ENCODE measurements around the gene CFDP1. TPM values are rescaled to one million over a fixed set of nuclear protein-coding genes. Genes with fewer than 3 reads are reported as not detected.

The CFDP1 gene
- total RNA-seq, 1 experiment from 2014 or later, result 77.6 TPM

DNA sequence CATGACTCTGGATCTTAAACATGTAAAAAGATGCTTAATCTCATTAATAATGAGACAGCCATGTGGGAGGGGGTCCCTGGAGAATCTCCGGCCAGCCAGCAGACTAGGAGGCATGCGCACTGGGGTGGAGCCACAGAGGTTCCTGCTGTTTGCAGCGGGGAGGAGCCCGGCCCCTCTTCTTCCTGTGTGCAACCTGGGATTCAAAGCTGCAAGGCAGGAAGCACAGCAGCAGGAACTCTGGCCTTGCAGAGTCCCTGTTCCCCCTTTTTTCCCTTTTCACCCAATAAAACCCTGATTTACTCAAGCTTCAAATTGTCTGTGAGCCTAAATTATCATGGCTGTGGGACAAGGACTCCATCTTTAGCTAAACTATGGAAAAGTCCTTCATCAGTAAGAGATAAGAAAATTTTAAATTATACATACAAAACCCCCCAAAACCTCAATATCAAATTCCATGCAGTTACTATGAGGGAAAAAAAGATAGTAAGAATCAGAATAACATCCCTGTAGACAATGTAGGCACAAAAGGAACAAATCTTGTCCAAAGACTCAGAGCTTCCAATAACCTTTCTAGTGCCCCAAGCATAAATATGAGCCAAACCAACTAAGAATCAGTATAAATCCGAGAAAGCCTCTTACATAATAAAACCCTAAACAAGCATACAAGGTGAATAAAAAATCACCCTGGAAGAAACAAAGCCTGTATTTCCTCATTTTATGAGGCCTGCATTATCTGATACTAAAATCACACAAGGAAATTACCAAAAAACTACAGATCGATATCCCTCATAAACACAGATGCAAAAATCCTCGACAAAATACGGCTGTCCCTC, 12.1 kb downstream of the CFDP1 start:
- H3K27me3 Mint-ChIP-seq (ENCODE audit: insufficient read depth, unreplicated experiment), result no peaks in the 10 kb centered on the region
- TF ChIP-seq, protein P1, sequence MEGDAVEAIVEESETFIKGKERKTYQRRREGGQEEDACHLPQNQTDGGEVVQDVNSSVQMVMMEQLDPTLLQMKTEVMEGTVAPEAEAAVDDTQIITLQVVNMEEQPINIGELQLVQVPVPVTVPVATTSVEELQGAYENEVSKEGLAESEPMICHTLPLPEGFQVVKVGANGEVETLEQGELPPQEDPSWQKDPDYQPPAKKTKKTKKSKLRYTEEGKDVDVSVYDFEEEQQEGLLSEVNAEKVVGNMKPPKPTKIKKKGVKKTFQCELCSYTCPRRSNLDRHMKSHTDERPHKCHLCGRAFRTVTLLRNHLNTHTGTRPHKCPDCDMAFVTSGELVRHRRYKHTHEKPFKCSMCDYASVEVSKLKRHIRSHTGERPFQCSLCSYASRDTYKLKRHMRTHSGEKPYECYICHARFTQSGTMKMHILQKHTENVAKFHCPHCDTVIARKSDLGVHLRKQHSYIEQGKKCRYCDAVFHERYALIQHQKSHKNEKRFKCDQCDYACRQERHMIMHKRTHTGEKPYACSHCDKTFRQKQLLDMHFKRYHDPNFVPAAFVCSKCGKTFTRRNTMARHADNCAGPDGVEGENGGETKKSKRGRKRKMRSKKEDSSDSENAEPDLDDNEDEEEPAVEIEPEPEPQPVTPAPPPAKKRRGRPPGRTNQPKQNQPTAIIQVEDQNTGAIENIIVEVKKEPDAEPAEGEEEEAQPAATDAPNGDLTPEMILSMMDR (IDR thresholded peaks at IDR 0.05; ENCODE audit: insufficient read depth in 1 of 2, low read depth in 1 of 2, low read length in 1 of 2, severe bottlenecking in 1 of 2, unreplicated experiment in 1 of 2), result no peak
- H3K9me3 Mint-ChIP-seq (ENCODE audit: unreplicated experiment), result no peaks in the 10 kb centered on the region
- H3K27me3 ChIP-seq (replicated peaks; ENCODE audit: control insufficient read depth, insufficient read depth, low read length), result no peaks in the 10 kb centered on the region
- H3K4me1 ChIP-seq, result 0 out of 2 replicates have a peak, but pooled peaks cover 4% of the 10 kb centered on the region
- no peaks in the 10 kb centered on the region for H3K9me3 ChIP-seq
- peaks cover 2% of the 10 kb centered on the region for H3K4me1 Mint-ChIP-seq (ENCODE audit: low read depth, unreplicated experiment)
- H3K27ac Mint-ChIP-seq (ENCODE audit: unreplicated experiment), result no peak overlapping the region
- ChIA-PET CTCF (no interaction called here), POLR2A (no interaction called here)
- BruUV-seq (replicated peaks), result no TSS peak
- H3K36me3 Mint-ChIP-seq (ENCODE audit: insufficient read depth, unreplicated experiment), result no peaks in the 10 kb centered on the region
- no peak overlapping the region for H3K4me3 ChIP-seq (ENCODE audit: low read depth, low read length)
- H3K4me3 Mint-ChIP-seq (ENCODE audit: unreplicated experiment), result no peak overlapping the region
- no peaks in the 10 kb centered on the region for H3K36me3 ChIP-seq (ENCODE audit: control insufficient read depth, insufficient read depth, low read length)
- intact Hi-C loops (cut with micrococcal nuclease; ENCODE audit: unreplicated experiment), result no loop called here
- DNase-seq, result no peak

DNA sequence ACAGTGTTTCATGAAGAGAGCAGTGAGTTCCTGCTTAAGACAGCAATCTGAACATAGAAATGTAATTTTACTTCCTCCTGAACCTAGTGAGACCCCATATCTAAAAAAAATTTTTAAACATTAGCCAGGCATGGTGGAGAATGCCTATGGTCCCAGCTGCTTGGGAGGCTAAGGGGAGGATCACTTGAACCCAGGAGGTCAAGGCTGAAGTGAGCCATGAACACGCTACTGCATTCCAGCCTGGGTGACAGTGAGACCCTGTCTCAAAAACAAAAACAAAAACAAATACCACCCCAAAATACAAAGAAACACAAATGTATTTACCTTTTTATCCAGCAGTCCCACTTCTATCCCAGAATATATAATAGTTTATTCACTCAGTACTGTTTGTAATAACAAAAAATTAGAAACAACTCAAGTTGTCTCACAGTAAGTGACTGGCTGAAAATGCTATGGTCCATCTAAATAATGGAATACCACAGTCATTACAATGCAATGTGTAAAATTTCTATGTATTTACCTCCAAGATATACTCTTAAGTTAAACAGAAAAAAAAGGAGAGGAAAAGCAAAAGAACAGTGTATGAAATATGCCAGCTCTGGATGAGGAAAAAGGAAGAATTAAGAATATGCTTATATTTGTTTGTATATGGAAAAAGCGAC, 16.3 kb downstream of the CFDP1 start:
- Mint-ChIP-seq H3K9me3 (ENCODE audit: unreplicated experiment) (no peaks in the 10 kb centered on the region), H3K27ac (ENCODE audit: unreplicated experiment) (no peak overlapping the region), H3K4me1 (ENCODE audit: low read depth, unreplicated experiment) (peaks cover 7% of the 10 kb centered on the region), H3K36me3 (ENCODE audit: insufficient read depth, unreplicated experiment) (peaks cover 18% of the 10 kb centered on the region), H3K4me3 (ENCODE audit: unreplicated experiment) (no peak overlapping the region), H3K27me3 (ENCODE audit: insufficient read depth, unreplicated experiment) (no peaks in the 10 kb centered on the region)
- ChIA-PET POLR2A (no interaction called here), CTCF (no interaction called here)
- Histone ChIP-seq H3K27me3 (replicated peaks; ENCODE audit: control insufficient read depth, insufficient read depth, low read length) (no peaks in the 10 kb centered on the region), H3K9me3 (no peaks in the 10 kb centered on the region), H3K4me1 (no peaks in the 10 kb centered on the region), H3K36me3 (ENCODE audit: control insufficient read depth, insufficient read depth, low read length) (peaks cover 2% of the 10 kb centered on the region; the same call in 1 of the 2 replicates), H3K4me3 (ENCODE audit: low read depth, low read length) (no peak overlapping the region)
- no peak for DNase-seq
- BruUV-seq (replicated peaks), result no TSS peak
- TF ChIP-seq, protein P1 (IDR thresholded peaks at IDR 0.05; ENCODE audit: insufficient read depth in 1 of 2, low read depth in 1 of 2, low read length in 1 of 2, severe bottlenecking in 1 of 2, unreplicated experiment in 1 of 2), result no peak
- intact Hi-C loops (cut with micrococcal nuclease; ENCODE audit: unreplicated experiment), result no loop called here

DNA sequence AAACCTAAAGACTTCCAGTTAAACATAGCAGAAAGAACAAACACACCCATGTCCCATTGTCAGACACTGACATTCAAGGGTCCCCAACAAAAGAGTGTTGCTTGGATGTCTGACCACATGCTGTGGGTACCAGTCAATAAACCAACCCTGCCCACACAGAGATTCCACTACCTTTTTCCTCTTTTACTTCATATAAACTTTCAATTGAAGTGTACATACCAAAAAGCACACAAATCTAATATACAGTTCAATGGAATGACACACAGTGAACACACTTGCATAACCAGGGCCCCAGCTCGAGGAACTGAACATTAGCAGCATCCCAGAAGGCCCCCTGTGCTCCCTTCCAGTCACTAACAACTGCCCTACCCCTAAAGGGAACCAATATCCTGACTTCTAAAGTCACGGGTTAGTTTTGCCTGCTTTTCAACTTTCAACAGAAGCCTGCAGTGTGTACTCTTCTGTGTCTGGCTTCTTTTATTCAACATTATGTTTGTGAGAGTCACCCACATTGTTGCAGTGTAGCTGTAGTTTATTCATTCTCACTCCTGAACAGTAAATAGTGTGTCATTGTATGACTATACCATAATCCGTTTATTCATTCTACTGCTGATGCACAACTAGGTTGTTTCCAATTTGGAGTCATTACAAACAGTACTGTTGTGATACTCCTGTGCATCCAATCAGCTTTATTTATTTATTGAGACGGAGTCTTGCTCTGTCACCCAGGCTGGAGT, 18.0 kb downstream of the CFDP1 start:
- no peaks in the 10 kb centered on the region for H3K9me3 ChIP-seq
- ChIA-PET POLR2A (no interaction called here), CTCF (interaction anchor here (0.6 kb wide), 1 partner anchor 10 kb away, joined by 10 read pairs; no protein-coding TSS in a partner anchor)
- H3K27me3 ChIP-seq (replicated peaks; ENCODE audit: control insufficient read depth, insufficient read depth, low read length), result no peaks in the 10 kb centered on the region
- no peak overlapping the region for H3K4me3 ChIP-seq (ENCODE audit: low read depth, low read length)
- no peaks in the 10 kb centered on the region for H3K9me3 Mint-ChIP-seq (ENCODE audit: unreplicated experiment)
- H3K27ac Mint-ChIP-seq (ENCODE audit: unreplicated experiment), result no peak overlapping the region
- H3K36me3 ChIP-seq (ENCODE audit: control insufficient read depth, insufficient read depth, low read length), result peaks cover 2% of the 10 kb centered on the region; the same call in 1 of the 2 replicates
- H3K4me1 Mint-ChIP-seq (ENCODE audit: low read depth, unreplicated experiment), result peaks cover 7% of the 10 kb centered on the region
- BruUV-seq (replicated peaks), result no TSS peak
- DNase-seq, result no peak
- no peak overlapping the region for H3K4me3 Mint-ChIP-seq (ENCODE audit: unreplicated experiment)
- TF ChIP-seq, protein P1 (IDR thresholded peaks at IDR 0.05; ENCODE audit: insufficient read depth in 1 of 2, low read depth in 1 of 2, low read length in 1 of 2, severe bottlenecking in 1 of 2, unreplicated experiment in 1 of 2), result no peak
- peaks cover 30% of the 10 kb centered on the region for H3K36me3 Mint-ChIP-seq (ENCODE audit: insufficient read depth, unreplicated experiment)
- H3K4me1 ChIP-seq, result no peaks in the 10 kb centered on the region
- H3K27me3 Mint-ChIP-seq (ENCODE audit: insufficient read depth, unreplicated experiment), result no peaks in the 10 kb centered on the region
- intact Hi-C loops (cut with micrococcal nuclease; ENCODE audit: unreplicated experiment), result no loop called here

Data from Caco-2 (cell line).